Left renal cortex interstitium (tissue), 4 donors: ENCODE results near the gene TSC22D2. TPM values are rescaled to one million over a fixed set of nuclear protein-coding genes. Genes with fewer than 3 reads are reported as not detected.

Experiments
- polyA plus RNA-seq, 4 donors: library from polyadenylated mRNA; unstranded; fragments of 120-200 nt; gene quantifications; one replicate each; pipeline ENCODE4 v1.2.1, GENCODE V29; 2013; ENCODE audit not compliant: insufficient read length in 4 of 4

The TSC22D2 gene
- polyA plus RNA-seq, 4 donors: 53.6 to 75.7 (median 62.7) TPM

Other genes starting within 250 kb of the TSC22D2 start
- gene SERP1, start 138.2 kb downstream of the TSC22D2 start, polyA plus RNA-seq: 100 to 1,000 TPM; 113 to 139 (median 129) TPM
- 100 to 1,000 TPM; 149 to 192 (median 177) TPM for gene EIF2A, start 138.5 kb downstream of the TSC22D2 start, polyA plus RNA-seq
- 100 to 1,000 TPM; 104 to 147 (median 115) TPM for gene SELENOT, start 195.0 kb downstream of the TSC22D2 start, polyA plus RNA-seq